OCI-LY3 (cell line): ENCODE measurements around the gene DDX31.

Experiments used
- CTCF ChIP-seq: fragments of 200-600, 300-600 bp; sonication (generic); IDR thresholded peaks from 2 replicates; pipeline ENCODE4 v1.5.1; 2014; ENCODE audit warnings: antibody characterized with exemption, low read length, low read depth
- EZH2phosphoT487 ChIP-seq: fragments of 200-600 bp; shearing (Covaris generic); IDR thresholded peaks from 2 replicates; pipeline ENCODE4 v1.6.1; 2018; ENCODE audit warnings: antibody characterized with exemption, mixed run types, low read depth

GRCh38 chr9:132638240-132638639, 31.5 kb downstream of the DDX31 start:
- TF ChIP-seq CTCF (no peak), EZH2phosphoT487 (no peak)
